CD4-positive, alpha-beta T cell treated with Interleukin-12 subunit alpha and Interleukin-12 subunit beta, for 1 hour (primary cell): Measurements from ENCODE around the gene UNG.
"Not testable (repeated sequence)": the region's sequence is repeated elsewhere in the genome, so short reads cannot be mapped to it uniquely, and the experiment has no call there.

Experiments
- DNase-seq: peaks from one replicate; pipeline ENCODE4 v3.0.0-alpha.2; 2020

Gene UNG

DNA sequence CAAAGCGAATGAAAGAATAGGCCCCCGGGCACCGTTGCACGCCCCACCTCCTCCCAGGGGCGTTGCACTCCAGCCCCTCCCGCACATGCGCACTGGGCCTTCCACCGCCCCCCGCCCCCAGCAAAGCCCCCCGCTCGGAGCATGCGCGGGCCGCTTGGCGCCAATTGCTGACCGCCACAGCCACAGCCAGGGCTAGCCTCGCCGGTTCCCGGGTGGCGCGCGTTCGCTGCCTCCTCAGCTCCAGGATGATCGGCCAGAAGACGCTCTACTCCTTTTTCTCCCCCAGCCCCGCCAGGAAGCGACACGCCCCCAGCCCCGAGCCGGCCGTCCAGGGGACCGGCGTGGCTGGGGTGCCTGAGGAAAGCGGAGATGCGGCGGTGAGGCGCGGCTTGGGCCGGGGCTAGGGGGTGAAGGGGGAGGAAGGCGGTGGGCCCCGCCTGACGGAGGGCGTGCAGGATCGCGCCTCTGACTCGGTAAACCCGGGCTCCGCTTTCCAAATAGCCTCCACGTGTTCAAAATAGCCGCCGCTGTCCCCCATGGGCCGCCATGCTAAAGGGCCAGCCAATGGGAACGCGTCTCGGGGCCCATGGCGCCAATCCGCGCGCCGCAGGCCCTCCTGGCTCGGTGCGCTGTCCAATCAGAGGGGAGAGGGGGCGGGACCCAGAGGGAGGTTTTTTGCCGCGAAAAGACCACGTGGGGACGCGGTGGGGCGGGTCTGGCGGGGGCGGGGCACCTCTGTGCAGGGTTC, at the start of gene UNG:
UNG (plus strand) TSS at position 163 of the 748 bp plus-strand sequence; CDS start at position 246, 83 bp downstream.
- DNase-seq, result peak; percentile 97

GRCh38 chr12:109048706-109049105, 48.7 kb upstream of the UNG start:
- not testable (repeated sequence) for DNase-seq

DNA sequence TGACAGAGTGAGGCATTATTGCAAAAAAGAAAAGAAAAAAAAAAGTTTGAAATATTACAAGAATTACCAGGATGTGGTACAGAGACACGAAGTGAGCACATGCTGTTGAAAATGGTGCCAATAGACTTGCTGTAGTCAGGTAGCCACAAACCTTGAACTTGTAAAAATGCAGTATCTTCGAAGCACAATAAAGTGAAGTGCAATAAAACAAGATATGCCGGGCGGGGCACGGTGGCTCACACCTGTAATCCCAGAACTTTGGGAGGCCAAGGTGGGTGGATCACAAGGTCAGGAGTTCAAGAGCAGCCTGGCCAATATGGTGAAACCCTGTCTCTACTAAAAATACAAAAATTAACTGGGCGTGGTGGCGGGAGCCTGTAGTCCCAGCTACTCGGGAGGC, 47.6 kb upstream of the UNG start:
- not testable (repeated sequence) for DNase-seq

DNA sequence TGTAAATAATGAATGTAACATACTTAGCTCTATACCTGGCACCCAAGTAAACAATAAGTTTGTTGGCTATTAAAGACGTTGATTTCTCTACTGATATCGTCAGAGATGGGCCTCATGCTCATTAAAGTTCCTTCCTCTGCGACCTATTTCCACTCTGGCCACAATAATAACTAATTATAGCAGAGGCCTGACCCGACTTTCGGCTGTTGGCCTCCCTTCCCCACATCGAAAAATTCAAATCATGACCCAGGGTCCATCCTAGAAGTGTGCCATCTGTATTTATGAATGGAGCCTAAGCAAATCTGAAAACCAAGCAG, 45.3 kb upstream of the UNG start:
- no peak for DNase-seq

DNA sequence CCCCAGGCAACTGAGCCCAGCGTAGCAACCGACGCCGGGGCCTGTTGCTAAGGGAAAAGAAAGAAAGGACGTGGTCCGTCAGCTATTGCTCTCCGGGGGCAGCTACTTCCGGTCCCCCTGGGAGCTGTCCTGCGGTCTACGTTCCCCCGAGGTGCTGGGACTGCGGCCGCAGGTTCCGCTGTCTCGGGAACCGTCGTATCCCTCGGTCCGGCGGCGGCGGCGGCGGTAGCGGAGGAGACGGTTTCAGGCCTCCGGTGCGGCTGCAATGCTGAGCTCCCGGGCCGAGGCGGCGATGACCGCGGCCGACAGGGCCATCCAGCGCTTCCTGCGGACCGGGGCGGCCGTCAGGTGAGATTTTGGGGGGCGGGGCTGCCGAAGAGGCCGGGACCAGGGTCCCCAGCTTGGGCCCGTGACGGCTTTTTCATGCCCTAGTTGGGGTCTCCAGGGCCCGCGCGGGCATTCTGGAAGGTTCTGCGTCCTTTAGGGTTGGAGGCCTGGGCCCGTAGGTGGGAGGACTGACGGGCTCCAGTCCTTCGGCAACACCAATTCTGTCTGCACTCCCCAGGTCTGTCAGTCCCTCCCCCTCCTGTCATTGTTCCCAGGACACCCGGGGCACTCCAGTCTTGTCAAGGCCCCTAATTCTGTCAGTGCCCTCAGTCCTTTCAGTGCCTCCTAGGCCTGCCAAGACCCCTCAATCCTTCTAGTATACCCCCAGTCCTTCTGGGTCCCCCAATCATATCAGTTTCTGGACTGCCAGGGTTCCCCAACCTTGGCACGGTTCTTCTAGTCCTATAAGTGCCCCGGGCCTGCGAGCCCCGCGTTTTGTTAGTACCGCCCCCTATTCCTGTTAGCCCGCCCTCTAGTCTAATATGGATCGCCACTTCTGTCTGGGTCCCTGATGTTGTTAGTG, 44.7 kb upstream of the UNG start, which contains the start of gene USP30:
USP30 (plus strand) TSS at position 163 of the 910 bp plus-strand sequence; CDS start at position 266, 103 bp downstream.
- peak; percentile 89 for DNase-seq

DNA sequence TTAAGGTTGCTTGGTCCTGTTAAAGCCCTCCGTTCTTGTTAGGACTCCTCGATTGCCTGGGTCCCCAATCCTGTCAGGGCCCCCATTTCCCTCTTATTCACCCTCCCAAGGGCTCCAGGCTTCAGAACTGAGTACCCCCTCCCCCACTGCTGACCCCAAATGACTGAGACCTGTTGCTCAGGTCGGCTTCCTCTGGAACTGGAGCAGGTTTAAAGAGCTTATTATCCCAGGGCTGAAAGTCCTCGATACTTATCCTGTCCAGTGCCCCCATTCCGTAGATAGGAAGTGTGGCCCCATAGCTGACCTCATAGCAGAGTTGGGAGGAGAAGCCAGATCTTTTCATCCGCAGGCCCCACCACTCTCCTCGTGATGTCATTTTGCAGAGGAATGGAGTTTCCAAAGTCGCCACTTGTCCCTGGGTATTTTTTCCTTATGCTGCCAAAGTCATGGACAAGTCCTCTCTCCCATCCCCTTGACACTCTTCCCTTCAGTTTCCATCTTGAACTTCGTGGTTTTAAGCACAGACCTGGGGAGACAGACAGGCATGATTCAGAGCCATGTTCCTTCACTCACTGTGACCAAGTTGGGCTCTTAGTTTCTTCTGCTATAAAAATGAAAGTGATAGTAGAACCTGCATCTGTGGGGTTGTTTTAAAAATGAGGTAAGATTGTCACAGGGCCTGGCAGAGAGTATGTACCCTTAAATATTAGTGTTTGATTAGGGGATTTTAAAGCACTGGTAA, 43.8 kb upstream of the UNG start:
- peak; percentile 70 for DNase-seq

- not testable (repeated sequence) for DNase-seq
Observed at GRCh38 chr12:109054124-109054513, 43.3 kb upstream of the UNG start.

DNA sequence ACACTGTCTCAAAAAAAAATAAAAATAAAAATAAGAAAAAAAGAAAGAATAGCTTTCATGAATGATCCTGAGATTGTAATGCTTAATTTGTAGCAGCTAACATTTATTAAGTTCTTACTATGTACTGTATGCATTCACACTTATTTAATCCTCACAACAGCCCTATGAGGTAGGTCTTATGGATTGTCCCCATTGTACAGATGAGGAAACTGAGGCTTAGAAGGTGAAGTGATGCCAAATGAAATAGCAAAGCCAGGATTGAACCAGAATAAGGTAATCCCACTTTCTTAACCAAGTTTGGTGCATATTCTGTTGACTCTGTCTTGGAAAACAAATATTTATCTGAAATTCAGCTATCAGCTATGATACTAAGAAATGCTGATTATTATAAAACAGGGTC, 42.9 kb upstream of the UNG start:
- DNase-seq, result no peak

GRCh38 chr12:109056891-109057290, 40.5 kb upstream of the UNG start:
- no peak for DNase-seq

DNA sequence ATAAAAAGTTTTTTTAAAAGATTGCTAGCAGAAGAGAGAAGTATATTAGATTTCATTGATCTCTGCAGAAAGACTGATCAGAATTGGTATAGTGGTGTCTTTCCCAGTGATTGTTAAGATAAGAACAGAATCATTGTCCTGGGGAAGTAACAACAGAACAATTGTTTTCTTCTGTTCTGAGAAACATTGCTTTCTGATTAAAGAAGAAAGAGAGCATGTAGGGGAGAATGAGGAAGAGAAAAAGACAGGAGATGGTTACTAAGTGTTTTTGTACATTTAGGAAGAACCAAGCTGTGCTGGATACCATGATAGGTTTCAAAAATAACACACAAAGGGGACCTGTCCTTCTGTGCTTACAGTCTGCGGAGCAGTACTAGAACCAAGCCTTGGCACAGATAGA, 40.0 kb upstream of the UNG start:
- no peak for DNase-seq

GRCh38 chr12:109058773-109059172, 38.6 kb upstream of the UNG start:
- no peak for DNase-seq

- no peak for DNase-seq
Observed at GRCh38 chr12:109064143-109064542, 33.3 kb upstream of the UNG start.

DNA sequence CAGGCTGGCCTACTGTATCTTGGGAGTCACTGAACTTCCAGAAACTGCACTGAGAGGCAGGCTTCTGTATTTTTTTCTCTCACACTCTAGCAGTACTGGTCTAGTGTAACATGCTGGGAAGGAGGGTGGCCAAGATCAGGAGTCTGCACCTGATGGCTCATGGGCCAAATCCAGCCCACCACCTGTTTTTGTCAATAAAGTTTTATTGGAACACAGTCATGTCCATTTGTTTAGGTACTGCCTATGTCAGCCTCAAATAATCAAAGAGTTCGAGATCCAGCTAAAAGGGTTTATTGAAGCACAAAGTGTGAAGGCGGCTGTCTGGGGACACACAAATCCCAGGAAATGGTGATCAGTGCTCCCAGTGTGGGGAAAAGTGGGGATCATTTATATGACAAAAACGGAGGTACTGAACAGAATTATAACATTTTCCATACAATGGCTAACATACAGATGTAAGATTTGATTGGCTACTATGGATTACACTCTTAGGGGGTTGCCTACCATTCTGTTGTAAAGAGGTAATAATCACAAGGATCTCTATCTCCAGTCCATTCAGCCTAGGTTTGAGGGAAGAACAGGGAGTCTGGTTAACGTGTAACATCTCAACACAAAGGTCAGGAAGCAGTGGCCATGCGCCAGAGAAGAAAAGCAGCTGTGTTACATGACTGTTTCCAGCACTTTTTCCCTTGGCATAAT, 32.1 kb upstream of the UNG start:
- DNase-seq, result no peak

- DNase-seq, result no peak
Observed at GRCh38 chr12:109065853-109066193, 31.6 kb upstream of the UNG start.

DNA sequence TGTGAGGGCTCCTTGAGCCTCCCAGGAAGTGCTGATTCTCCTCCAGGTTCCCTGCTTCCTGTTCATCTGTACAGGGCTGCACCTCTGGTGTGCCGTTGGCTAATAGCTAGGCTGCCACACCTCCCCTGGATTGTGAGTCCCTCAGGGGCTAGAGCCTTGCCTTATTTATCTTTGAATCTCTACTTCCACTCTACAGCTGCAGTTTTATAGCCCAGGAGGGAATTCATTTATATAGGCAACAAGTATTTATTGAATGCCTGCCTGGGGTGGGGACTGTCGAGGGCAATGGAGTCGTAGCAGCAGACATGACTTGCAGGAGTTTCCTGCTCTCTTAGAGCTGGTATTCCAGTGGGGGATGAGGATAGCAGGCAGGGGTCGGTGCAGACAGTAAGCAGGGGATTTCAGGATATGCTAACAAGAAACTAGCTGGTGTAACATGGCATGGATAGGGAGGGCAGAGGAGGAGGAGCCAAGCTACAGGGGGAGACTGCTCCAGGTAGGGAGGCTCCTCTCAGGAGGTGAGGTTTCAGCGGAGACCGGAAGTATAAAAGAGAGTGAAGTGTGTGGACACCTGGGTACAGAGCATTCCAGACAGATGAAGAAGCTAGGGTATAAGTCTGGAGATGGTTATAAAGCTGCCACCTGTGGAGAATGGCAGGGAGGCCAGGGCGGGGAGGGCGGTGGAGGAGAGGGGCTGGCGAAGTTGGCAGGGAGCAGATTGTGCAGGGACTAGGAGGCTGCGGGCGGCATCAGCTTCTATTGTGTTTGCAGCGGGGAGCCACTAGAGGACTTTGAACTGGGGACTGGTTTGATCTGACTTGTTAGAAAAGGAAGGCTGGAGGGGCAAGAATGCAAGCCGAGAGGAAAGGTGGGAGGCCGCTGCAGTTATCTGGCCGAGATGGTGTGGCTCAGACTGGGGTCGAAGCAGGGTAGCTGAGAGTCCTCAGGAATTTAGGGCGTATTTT, 27.8 kb upstream of the UNG start:
- DNase-seq, result no peak

DNA sequence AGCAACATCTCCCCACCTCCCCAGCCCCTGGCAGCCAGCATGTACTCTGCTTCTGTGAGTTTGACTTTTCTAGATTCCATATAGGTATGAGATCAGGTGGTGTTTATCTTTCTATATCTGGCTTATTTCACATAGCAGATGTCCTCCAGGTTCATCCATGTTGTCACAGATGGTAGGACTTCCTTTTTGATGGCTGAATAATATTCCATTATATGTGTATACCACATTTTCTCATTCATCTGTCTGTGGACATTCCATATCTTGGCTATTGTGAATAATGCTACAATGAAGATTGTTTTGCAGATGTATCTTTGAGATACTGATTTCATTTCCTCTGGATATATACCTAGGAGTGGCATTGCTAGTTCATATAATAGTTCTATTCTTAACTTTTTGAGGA, 22.5 kb upstream of the UNG start:
- no peak for DNase-seq

DNA sequence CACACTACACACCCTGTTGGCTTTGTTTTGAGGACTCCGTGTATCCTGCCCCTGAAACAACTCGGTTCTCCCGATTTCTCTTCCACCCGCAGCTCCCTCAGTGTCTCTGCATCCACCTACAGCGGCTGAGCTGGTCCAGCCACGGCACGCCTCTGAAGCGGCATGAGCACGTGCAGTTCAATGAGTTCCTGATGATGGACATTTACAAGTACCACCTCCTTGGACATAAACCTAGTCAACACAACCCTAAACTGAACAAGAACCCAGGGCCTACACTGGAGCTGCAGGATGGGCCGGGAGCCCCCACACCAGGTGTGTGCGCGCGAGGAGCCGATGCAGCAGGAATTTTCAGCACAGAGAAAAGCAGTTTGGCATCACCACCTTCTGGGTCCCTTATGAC, 14.6 kb upstream of the UNG start:
- DNase-seq, result no peak

- DNase-seq, result no peak
Observed at GRCh38 chr12:109084425-109084824, 13.0 kb upstream of the UNG start.

DNA sequence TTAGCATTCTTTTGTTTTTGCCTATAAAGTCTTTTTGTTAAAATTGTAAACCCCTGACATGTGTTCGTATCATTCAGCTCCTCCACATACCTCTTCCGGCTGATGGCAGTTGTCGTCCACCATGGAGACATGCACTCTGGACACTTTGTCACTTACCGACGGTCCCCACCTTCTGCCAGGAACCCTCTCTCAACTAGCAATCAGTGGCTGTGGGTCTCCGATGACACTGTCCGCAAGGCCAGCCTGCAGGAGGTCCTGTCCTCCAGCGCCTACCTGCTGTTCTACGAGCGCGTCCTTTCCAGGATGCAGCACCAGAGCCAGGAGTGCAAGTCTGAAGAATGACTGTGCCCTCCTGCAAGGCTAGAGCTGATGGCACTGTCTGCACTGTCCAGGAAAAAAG, 11.8 kb upstream of the UNG start:
- DNase-seq, result no peak

- DNase-seq, result no peak
Observed at GRCh38 chr12:109087250-109087649, 10.1 kb upstream of the UNG start.

GRCh38 chr12:109088818-109089217, 8.6 kb upstream of the UNG start:
- no peak for DNase-seq

DNA sequence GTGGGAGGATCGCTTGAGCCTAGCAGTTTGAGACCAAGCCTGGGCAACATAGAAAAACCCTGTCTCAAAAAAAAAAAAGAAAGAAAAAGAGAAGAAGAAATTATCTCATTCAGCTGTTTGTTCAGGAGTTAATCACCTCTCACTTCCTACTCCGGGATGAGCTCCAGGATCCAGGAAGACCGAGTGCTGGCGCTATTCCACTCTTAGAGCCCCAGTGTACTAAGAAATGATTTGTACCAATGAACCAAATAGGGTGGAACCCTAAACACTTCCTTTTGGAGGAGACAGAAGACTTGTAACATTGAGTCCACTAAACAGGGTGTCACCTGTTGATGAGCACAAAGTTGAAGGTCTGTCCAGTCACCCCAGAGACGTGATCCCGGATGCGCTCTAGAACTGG, 7.7 kb upstream of the UNG start:
- no peak for DNase-seq
